Colonic mucosa (tissue), 4 donors: ENCODE results near the gene OLFML2A. TPM values are rescaled to one million over a fixed set of nuclear protein-coding genes. Genes with fewer than 3 reads are reported as not detected.

ENCODE experiments used
- DNase-seq: peaks from one replicate; pipeline ENCODE4 v3.0.0-alpha.2; 2020
- H3K27ac ChIP-seq: fragments of 200-600 bp; one replicate; pipeline ENCODE4 v1.8.0; 2021
- H3K27me3 ChIP-seq: fragments of 200-600 bp; one replicate; pipeline ENCODE4 v1.8.0; 2021
- H3K36me3 ChIP-seq: fragments of 200-600 bp; one replicate; pipeline ENCODE4 v1.8.0; 2021
- H3K4me1 ChIP-seq: fragments of 200-600 bp; one replicate; pipeline ENCODE4 v1.8.0; 2021; ENCODE audit warnings: mild to moderate bottlenecking
- H3K4me3 ChIP-seq: fragments of 200-600 bp; one replicate; pipeline ENCODE4 v1.8.0; 2021
- H3K9ac ChIP-seq, 2 donors: one replicate each; pipeline ENCODE4 v1.7.0; 2013; ENCODE audit warnings: control low read depth in 2 of 2, low read depth in 2 of 2, low read length in 2 of 2
- H3K9me3 ChIP-seq: fragments of 200-600 bp; one replicate; pipeline ENCODE4 v1.8.0; 2021
- intact Hi-C: fragments of 100-400 bp; cut with DNase I; formaldehyde crosslinking; loops from one replicate; pipeline ENCODE4 v1.14.1; 2022
- total RNA-seq, 2 donors: library from RNA; stranded (reverse); fragmentation: NEBNext Ultra II Directional in 1 of 2; extraction: Animal tissue kit (Norgen Biotek cat#: 25700) in 1 of 2; gene quantifications; one replicate each; pipeline ENCODE4 v1.2.1, GENCODE V29; 2021
- TF ChIP-seq, protein P1 (sequence below): fragments of 200-600 bp; IDR thresholded peaks from one replicate; pipeline ENCODE4 v1.8.0; 2022; ENCODE audit warnings: antibody characterized with exemption, mild to moderate bottlenecking
- donor health status: healthy.
- donor health status: DM: no; HTN: no; CAD: no.
- donor health status: DM: no; HTN: no; CAD: no.

Gene OLFML2A
- total RNA-seq, 2 donors from 2014 or later = 2.9 to 12.1 TPM

- Histone ChIP-seq H3K4me3 (no peak overlapping the region), H3K27ac (no peak overlapping the region), H3K27me3 (peaks cover 17% of the 10 kb centered on the region), H3K9me3 (no peaks in the 10 kb centered on the region), H3K4me1 (peaks cover 7% of the 10 kb centered on the region), H3K9ac (no peak overlapping the region), H3K36me3 (no peaks in the 10 kb centered on the region)
- intact Hi-C loops = loop anchor here (10.0 kb wide), 1 partner anchor 366 kb away; the partner anchor contains the start of gene SCAI
- TF ChIP-seq, protein P1, sequence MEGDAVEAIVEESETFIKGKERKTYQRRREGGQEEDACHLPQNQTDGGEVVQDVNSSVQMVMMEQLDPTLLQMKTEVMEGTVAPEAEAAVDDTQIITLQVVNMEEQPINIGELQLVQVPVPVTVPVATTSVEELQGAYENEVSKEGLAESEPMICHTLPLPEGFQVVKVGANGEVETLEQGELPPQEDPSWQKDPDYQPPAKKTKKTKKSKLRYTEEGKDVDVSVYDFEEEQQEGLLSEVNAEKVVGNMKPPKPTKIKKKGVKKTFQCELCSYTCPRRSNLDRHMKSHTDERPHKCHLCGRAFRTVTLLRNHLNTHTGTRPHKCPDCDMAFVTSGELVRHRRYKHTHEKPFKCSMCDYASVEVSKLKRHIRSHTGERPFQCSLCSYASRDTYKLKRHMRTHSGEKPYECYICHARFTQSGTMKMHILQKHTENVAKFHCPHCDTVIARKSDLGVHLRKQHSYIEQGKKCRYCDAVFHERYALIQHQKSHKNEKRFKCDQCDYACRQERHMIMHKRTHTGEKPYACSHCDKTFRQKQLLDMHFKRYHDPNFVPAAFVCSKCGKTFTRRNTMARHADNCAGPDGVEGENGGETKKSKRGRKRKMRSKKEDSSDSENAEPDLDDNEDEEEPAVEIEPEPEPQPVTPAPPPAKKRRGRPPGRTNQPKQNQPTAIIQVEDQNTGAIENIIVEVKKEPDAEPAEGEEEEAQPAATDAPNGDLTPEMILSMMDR = no peak
- no peak for DNase-seq
Observed at GRCh38 chr9:124778575-124779367, 1.8 kb downstream of the OLFML2A start.

DNA sequence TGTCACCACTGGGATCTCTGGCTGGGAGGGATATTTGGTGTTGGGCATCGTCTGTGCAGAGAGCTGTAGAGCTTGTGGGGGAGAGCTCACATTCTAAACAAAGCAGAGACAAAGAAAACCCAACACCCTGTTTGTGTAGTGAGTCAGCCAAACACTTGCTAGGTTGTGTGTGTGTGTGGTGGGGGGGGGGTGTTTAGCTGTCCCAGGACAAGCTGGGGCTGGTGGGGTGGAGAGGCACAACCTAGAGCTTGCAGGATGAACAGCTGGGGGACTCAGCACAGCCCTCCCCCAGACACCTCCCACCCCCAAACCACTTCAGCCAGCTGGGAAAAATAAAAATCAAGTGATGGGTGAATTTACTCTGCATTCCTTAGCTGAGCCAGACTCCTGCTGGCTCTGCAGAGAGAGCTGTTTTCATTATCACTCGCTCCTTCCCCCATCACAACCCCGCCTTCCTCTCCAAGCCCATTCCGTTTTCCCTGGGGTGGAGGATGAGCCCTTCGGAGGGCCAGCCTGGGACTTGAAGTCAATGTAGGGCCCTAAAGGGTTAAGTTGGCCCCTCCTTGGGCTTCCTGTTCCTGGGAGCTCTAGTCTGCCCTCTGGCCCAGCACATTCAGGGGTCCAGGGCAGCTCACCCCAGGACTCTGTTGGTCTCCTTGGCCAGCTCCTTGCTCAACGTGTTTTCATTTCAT, 2.6 kb downstream of the OLFML2A start:
- intact Hi-C loops = loop anchor here (10.0 kb wide), 1 partner anchor 365 kb away; the partner anchor contains the start of gene SCAI
- no peak for DNase-seq
- no peaks in the 10 kb centered on the region for H3K36me3 ChIP-seq
- H3K4me3 ChIP-seq = no peak overlapping the region
- H3K9me3 ChIP-seq = no peaks in the 10 kb centered on the region
- TF ChIP-seq, protein P1 = no peak
- H3K9ac ChIP-seq = no peak overlapping the region
- H3K27me3 ChIP-seq = peaks cover 17% of the 10 kb centered on the region
- H3K4me1 ChIP-seq = peaks cover 7% of the 10 kb centered on the region
- no peak overlapping the region for H3K27ac ChIP-seq

DNA sequence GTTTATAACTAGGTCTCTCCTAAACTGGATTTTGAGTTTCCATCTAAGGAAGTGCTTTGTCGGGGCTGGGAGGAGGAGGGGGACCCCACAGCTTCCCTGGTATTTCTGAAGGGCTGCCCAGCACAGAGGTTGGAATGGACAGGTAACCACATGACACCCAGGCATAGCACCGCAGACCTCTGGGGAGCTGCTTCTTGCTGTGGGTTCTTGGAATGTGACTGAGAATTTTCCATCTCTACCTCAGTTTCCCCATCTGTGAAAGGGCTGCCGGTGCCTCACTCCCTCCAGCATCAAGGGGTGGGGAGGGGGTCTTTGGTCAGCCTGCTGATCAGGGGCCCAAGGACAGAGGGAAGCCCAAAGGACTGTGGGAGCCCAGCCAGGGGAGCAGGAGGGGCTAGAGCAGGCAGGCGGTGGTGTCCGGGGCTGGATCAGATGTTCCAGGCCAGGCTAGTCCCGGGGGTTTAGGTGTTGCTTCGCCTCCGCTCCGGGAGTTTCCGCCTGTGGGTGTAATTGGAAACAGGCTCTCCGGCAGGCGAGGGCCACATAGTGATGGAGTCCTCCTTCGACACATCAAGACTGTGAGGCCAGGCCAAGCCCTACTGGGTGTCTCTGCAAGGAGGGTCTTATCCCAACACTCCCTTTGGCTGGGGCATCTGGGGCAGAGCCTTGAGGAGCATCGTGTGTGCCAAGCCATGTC, 3.3 kb downstream of the OLFML2A start:
- Histone ChIP-seq H3K4me3 (no peak overlapping the region), H3K9ac (no peak overlapping the region), H3K9me3 (no peaks in the 10 kb centered on the region), H3K36me3 (no peaks in the 10 kb centered on the region), H3K4me1 (peaks cover 7% of the 10 kb centered on the region), H3K27me3 (peaks cover 17% of the 10 kb centered on the region), H3K27ac (no peak overlapping the region)
- TF ChIP-seq, protein P1 = no peak
- DNase-seq = peak; percentile 18
- intact Hi-C loops = no loop called here

DNA sequence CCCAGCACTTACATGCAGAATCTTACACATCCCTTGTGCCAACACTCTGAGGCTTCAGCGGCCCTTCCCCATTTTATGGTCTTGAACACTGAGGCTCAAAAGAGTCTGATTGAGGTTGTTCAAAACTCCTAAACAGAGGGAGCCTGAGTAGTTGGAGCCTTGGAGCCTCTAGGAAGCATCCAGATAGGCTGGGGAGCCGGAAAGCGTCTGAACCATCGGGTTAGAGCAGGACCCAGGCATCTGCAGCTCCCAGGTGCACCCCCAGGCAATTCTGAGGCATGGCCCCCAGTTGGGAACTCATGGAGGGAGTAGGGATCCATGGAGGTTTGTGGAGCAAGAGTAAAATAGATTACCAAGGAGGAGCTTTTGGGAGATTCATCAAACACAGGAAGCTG, 3.8 kb downstream of the OLFML2A start:
- H3K27me3 ChIP-seq = peaks cover 17% of the 10 kb centered on the region
- no peak overlapping the region for H3K4me3 ChIP-seq
- no peak overlapping the region for H3K27ac ChIP-seq
- TF ChIP-seq, protein P1 = no peak
- no peaks in the 10 kb centered on the region for H3K36me3 ChIP-seq
- no peak for DNase-seq
- H3K9me3 ChIP-seq = no peaks in the 10 kb centered on the region
- peaks cover 7% of the 10 kb centered on the region for H3K4me1 ChIP-seq
- H3K9ac ChIP-seq = no peak overlapping the region
- intact Hi-C loops = no loop called here

DNA sequence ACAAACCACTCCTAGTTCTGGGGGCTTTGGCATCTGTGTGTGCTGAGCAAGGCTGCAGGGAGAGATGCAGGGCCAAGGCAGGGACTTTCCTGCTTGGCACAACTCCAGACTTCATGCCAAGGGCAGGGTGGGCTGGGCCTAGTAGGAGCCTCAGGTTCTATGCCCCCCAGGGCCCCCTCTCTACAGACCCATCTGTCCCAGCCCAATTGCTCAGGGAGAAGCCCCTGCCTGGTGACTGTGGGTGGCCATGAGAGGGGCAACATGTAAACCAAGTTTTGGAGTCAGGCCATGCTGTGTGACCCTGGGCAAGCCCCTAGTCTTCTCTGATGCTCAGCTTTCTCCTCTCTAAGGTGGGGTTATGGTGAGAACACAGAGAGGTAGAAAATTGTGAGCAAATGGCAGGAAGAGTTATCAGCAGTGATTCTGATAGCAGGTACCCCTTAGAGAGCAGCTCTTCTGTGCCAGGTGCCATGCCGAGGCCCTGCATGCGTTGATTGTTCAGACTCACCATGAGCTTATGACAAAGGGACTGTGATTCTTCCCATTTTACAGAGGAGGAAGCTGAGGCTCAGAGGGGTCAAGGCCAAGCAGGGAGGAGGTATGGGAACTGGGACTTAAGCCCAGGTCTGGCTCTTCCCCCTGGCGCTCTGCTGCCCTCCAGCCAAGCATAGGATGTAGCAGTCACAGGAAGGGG, 5.2 kb downstream of the OLFML2A start:
- H3K4me1 ChIP-seq = no peaks in the 10 kb centered on the region
- no peak overlapping the region for H3K4me3 ChIP-seq
- peaks cover 6% of the 10 kb centered on the region for H3K27me3 ChIP-seq
- no peaks in the 10 kb centered on the region for H3K9me3 ChIP-seq
- TF ChIP-seq, protein P1 = no peak
- no peak overlapping the region for H3K27ac ChIP-seq
- H3K9ac ChIP-seq = no peak overlapping the region
- no peaks in the 10 kb centered on the region for H3K36me3 ChIP-seq
- intact Hi-C loops = no loop called here
- no peak for DNase-seq
